Heart left ventricle (tissue), 13 donors: Measurements from ENCODE around the gene FAM219A.
"Not testable (repeated sequence)": the region's sequence is repeated elsewhere in the genome, so short reads cannot be mapped to it uniquely, and the experiment has no call there.

Experiments used
- POLR2A ChIP-seq, 2 donors: fragments of 450-650 bp; IDR thresholded peaks; one replicate each; pipeline ENCODE4 v1.6.1; 2017; ENCODE audit warnings: antibody characterized with exemption in 2 of 2, mild to moderate bottlenecking in 2 of 2, moderate library complexity in 2 of 2
- TF ChIP-seq, protein P1 (sequence below), 12 donors: fragments of 200-600 bp; sonication (generic) in 4 of 12; IDR thresholded peaks; one replicate each; pipeline versions ENCODE4 v1.5.0 to v1.8.0; 2018 to 2022; ENCODE audit warnings: antibody characterized with exemption in 12 of 12, mild to moderate bottlenecking in 5 of 12
- donor health status: ischemic (EF 13 %, LVEDD 7.1; RV severe dilation, severe dysfunction).
- donor health status: DM: no; HTN: yes; CAD: no.
- donor health status: DM: no; HTN: no; CAD: no.
- donor health status: ischemic (EF 25% LVEDD 6.9; RV normal size, moderate dysfunction).
- donor health status: ischemic (EF 25% LVEDD 5.7; RV mildly dilated, moderate dysfunction).
- donor health status: ischemic (EF 35%, LVEDD 5.7; RV mildly dilated, moderate dysfunction).
- donor health status: nonischemic (EF 11% LVEDD 7.7; RV severe dilation, severe dysfunction).
- donor health status: DM: yes; HTN: yes; CAD: no.
- donor health status: PGD.
- donor health status: ischemic (EF 29% LVEDD 5.4; RV normal size, mild dysfunction).
- donor health status: nonischemic (EF 23%, LVEDD 6.1; RV moderate dilation, normal function).

DNA sequence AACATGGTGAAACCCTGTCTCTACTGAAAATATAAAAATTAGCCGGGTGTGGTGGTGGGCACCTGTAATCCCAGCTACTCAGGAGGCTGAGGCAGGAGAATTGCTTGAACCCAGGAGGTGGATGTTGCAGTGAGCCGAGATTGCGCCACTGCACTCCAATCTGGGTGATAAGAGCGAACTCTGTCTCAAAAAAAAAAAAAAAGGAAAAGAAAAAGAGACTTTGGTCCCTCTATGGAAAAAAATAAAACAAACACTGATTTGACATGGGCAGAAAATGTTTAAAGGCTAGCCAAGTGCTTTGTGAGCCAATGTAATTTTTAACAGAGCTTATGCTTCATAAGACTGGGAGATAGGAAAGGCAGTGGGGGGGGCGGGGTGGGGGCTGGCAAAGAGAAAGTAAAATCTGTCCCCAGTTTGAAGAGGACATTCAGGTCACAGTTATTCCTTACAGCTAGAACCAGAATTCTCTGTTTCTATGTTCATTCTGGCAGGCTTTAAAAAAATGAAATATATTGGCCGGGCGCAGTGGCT, 106.2 kb downstream of the FAM219A start:
- TF ChIP-seq, protein P1, sequence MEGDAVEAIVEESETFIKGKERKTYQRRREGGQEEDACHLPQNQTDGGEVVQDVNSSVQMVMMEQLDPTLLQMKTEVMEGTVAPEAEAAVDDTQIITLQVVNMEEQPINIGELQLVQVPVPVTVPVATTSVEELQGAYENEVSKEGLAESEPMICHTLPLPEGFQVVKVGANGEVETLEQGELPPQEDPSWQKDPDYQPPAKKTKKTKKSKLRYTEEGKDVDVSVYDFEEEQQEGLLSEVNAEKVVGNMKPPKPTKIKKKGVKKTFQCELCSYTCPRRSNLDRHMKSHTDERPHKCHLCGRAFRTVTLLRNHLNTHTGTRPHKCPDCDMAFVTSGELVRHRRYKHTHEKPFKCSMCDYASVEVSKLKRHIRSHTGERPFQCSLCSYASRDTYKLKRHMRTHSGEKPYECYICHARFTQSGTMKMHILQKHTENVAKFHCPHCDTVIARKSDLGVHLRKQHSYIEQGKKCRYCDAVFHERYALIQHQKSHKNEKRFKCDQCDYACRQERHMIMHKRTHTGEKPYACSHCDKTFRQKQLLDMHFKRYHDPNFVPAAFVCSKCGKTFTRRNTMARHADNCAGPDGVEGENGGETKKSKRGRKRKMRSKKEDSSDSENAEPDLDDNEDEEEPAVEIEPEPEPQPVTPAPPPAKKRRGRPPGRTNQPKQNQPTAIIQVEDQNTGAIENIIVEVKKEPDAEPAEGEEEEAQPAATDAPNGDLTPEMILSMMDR (IDR thresholded peaks at IDR 0.05) = not testable (repeated sequence)
- TF ChIP-seq POLR2A (IDR thresholded peaks at IDR 0.05) = not testable (repeated sequence)
